HepG2 (cell line): ENCODE results near the gene STX2. TPM values are rescaled to one million over a fixed set of nuclear protein-coding genes. Genes with fewer than 3 reads are reported as not detected.

Experiments
- ATAC-seq: fragments of 200-7000 bp; cut with Tn5 transposase; 3 replicates; pipeline ENCODE4 v1.9.1; 2020; ENCODE audit warnings: mild to moderate bottlenecking, moderate library complexity
- BruUV-seq: library from RNA; stranded (reverse); fragments of 400-500 nt; replicated peaks from 2 replicates; lab custom pipeline; 2021; lab: Mats Ljungman, UMichigan
- CTCF ChIA-PET: fragments of 300-600 bp; formaldehyde crosslinking; extraction: SDS; loops from one replicate; lab custom pipeline; 2021; ENCODE audit warnings: low total read pairs, inconsistent platforms, low intra/inter-chr PET ratio; lab: Yijun Ruan, JAX
- POLR2A ChIA-PET: fragments of 350-600 bp; sonication (Branson Sonifier 250); formaldehyde crosslinking; loops from one replicate; lab custom pipeline; 2020; ENCODE audit warnings: antibody characterized with exemption, inconsistent platforms; lab: Yijun Ruan, JAX
- DNase-seq: peaks from one replicate; pipeline ENCODE4 v3.0.0-alpha.2; 2015; ENCODE audit warnings: low spot score
- FAIRE-seq: peaks from 3 replicates; lab custom pipeline; 2011; peaks lifted over from hg19 to GRCh38; lab: Jason Lieb, UNC
- H2AFZ ChIP-seq: one replicate; pipeline ENCODE4 v1.6.1; 2011; ENCODE audit warnings: low read length, inconsistent platforms
- H3K27ac ChIP-seq: fragments of 300-600 bp; 3 replicates; pipeline ENCODE4 v1.8.0; 2011; ENCODE audit warnings: mixed run types, mild to moderate bottlenecking, mixed read lengths, low read length, inconsistent platforms; ENCODE audit not compliant: insufficient read depth; ENCODE audit errors: extremely low read length
- H3K27me3 ChIP-seq, 2 experiments: fragments of 200-600 bp in 1 of 2; 2 replicates in 1 of 2; 3 replicates in 1 of 2; pipeline versions ENCODE4 v1.6.0 to v1.8.0; 2011; ENCODE audit warnings: low read length in 2 of 2, mild to moderate bottlenecking in 2 of 2, moderate library complexity in 2 of 2, inconsistent platforms in 1 of 2; ENCODE audit not compliant: insufficient read depth in 2 of 2, control insufficient read depth in 1 of 2
- H3K36me3 ChIP-seq, 2 experiments: fragments of 200-600 bp in 1 of 2; replicated peaks in 1 of 2; 2 replicates in 1 of 2; 3 replicates in 1 of 2; pipeline versions ENCODE4 v1.5.1 to v1.8.0; 2011; ENCODE audit warnings: low read length in 2 of 2, inconsistent platforms in 1 of 2; ENCODE audit not compliant: insufficient read depth in 2 of 2, control insufficient read depth in 1 of 2
- H3K4me1 ChIP-seq: 2 replicates; pipeline ENCODE4 v1.5.1; 2012; ENCODE audit warnings: low read length, inconsistent platforms; ENCODE audit not compliant: insufficient read depth
- H3K4me2 ChIP-seq: 2 replicates; pipeline ENCODE4 v1.6.0; 2011; ENCODE audit warnings: low read depth, low read length, inconsistent platforms
- H3K4me3 ChIP-seq, 3 experiments: fragments of 200-600 bp in 1 of 3; sonication (generic), shearing (Covaris generic) in 1 of 3; replicated peaks in 1 of 3; 2 replicates each; pipeline ENCODE4 v1.5.1; 2011 to 2016; ENCODE audit warnings: low read length in 3 of 3, inconsistent platforms in 2 of 3, low read depth in 2 of 3, mild to moderate bottlenecking in 2 of 3, control low read depth in 1 of 3, mixed read lengths in 1 of 3; ENCODE audit not compliant: insufficient read depth in 1 of 3
- H3K79me2 ChIP-seq: one replicate; pipeline ENCODE4 v1.6.1; 2011; ENCODE audit warnings: low read length, inconsistent platforms; ENCODE audit not compliant: insufficient read depth
- H3K9ac ChIP-seq: 2 replicates; pipeline ENCODE4 v1.6.0; 2011; ENCODE audit warnings: mild to moderate bottlenecking, low read depth, low read length, inconsistent platforms; ENCODE audit not compliant: insufficient read depth
- H3K9me3 ChIP-seq: 2 replicates; pipeline ENCODE4 v1.5.1; 2012; ENCODE audit warnings: mild to moderate bottlenecking, low read length
- H4K20me1 ChIP-seq: 2 replicates; pipeline ENCODE4 v1.6.0; 2011; ENCODE audit warnings: inconsistent platforms, mild to moderate bottlenecking, low read length, moderate library complexity; ENCODE audit not compliant: insufficient read depth
- ESRRA ChIP-seq: sonication (generic); formaldehyde crosslinking; IDR thresholded peaks from 2 replicates; pipeline ENCODE4 v1.5.1; 2020; ENCODE audit warnings: mild to moderate bottlenecking, low read depth, missing genetic modification reagents
- JUNB ChIP-seq: sonication (generic); formaldehyde crosslinking; IDR thresholded peaks from 2 replicates; pipeline ENCODE4 v1.8.0; 2022; ENCODE audit warnings: missing genetic modification reagents, mild to moderate bottlenecking, borderline replicate concordance
- KLF12 ChIP-seq: sonication (generic); formaldehyde crosslinking; IDR thresholded peaks from 2 replicates; pipeline ENCODE4 v1.4.0; 2020; ENCODE audit warnings: missing genetic modification reagents, borderline replicate concordance
- NFRKB ChIP-seq: fragments of 450-650 bp; IDR thresholded peaks from 2 replicates; pipeline ENCODE4 v1.6.1; 2017
- POLR2A ChIP-seq, 2 experiments: IDR thresholded peaks; 2 replicates each; pipeline ENCODE4 v1.6.1; 2011; ENCODE audit warnings: low read depth in 2 of 2, low read length in 2 of 2, mild to moderate bottlenecking in 1 of 2, moderate library complexity in 1 of 2; ENCODE audit not compliant: insufficient read depth in 1 of 2
- POLR2G ChIP-seq: fragments of 200-400 bp; formaldehyde crosslinking; IDR thresholded peaks from 2 replicates; pipeline ENCODE4 v1.6.1; 2018; ENCODE audit warnings: mild to moderate bottlenecking, low read depth, low read length, moderate library complexity
- RAD51 ChIP-seq: fragments of 450-650 bp; IDR thresholded peaks from 2 replicates; pipeline ENCODE4 v1.6.1; 2016; ENCODE audit warnings: borderline replicate concordance
- RARG ChIP-seq: sonication (generic); formaldehyde crosslinking; IDR thresholded peaks from 2 replicates; pipeline ENCODE4 v1.4.0; 2020; ENCODE audit warnings: low read depth, mild to moderate bottlenecking, missing genetic modification reagents
- SMAD9 ChIP-seq: sonication (generic); formaldehyde crosslinking; IDR thresholded peaks from 2 replicates; pipeline ENCODE4 v1.5.1; 2020; ENCODE audit warnings: mild to moderate bottlenecking, missing genetic modification reagents
- TBP ChIP-seq: sonication (generic); formaldehyde crosslinking; IDR thresholded peaks from 2 replicates; pipeline ENCODE4 v1.5.0; 2020; ENCODE audit warnings: missing genetic modification reagents
- THAP11 ChIP-seq: IDR thresholded peaks from 2 replicates; pipeline ENCODE4 v1.6.1; 2016; ENCODE audit warnings: missing biosample characterization, missing genetic modification reagents
- ZNF17 ChIP-seq: sonication (generic); formaldehyde crosslinking; IDR thresholded peaks from 2 replicates; pipeline ENCODE4 v1.5.0; 2020; ENCODE audit warnings: mild to moderate bottlenecking, missing genetic modification reagents
- ZNF3 ChIP-seq: IDR thresholded peaks from 2 replicates; pipeline ENCODE4 v1.7.0; 2017; ENCODE audit warnings: inconsistent platforms
- ZNF577 ChIP-seq: sonication (generic); formaldehyde crosslinking; IDR thresholded peaks from 2 replicates; pipeline ENCODE4 v1.4.0; 2020; ENCODE audit warnings: mild to moderate bottlenecking, low read depth, missing genetic modification reagents, borderline replicate concordance
- ZNF749 ChIP-seq: sonication (generic); formaldehyde crosslinking; IDR thresholded peaks from 2 replicates; pipeline ENCODE4 v1.8.0; 2022; ENCODE audit warnings: mild to moderate bottlenecking, missing genetic modification reagents, moderate library complexity, borderline replicate concordance
- ZNF772 ChIP-seq: sonication (generic); formaldehyde crosslinking; IDR thresholded peaks from 2 replicates; pipeline ENCODE4 v1.5.0; 2020; ENCODE audit warnings: mild to moderate bottlenecking, missing genetic modification reagents
- WGBS: methylation state at CpG from one replicate; pipeline ENCODE4 v1.1.6; 2017; ENCODE audit warnings: low lambda C conversion rate; 5-methylcytosine and 5-hydroxymethylcytosine counted together
- in situ Hi-C: cut with HindIII; loops from 2 replicates; pipeline ENCODE4 v1.10.0; 2017; ENCODE audit warnings: low pct_unique_long_range_greater_than_20kb; ENCODE audit not compliant: extremely low pct_ligation_motif_present
- intact Hi-C: fragments of 100-400 bp; cut with micrococcal nuclease; formaldehyde crosslinking; loops from one replicate; pipeline ENCODE4 v1.10.0; 2022; ENCODE audit not compliant: unreplicated experiment
- polyA plus RNA-seq, 8 experiments: library from polyadenylated mRNA; depleted of rRNA in 3 of 8; stranded (reverse) in 7 of 8; unstranded in 1 of 8; fragments of >200 nt; fragmentation: Illumina TruSeq in 4 of 8; extraction: Trizol in 4 of 8; gene quantifications; 2 replicates each; pipeline versions ENCODE4 v1.2.1 to v1.2.3, GENCODE V29; 2011 to 2016; ENCODE audit warnings: low read depth in 4 of 8, missing spikeins in 1 of 8, mixed read lengths in 1 of 8; ENCODE audit not compliant: insufficient read depth in 1 of 8
- total RNA-seq, 5 experiments: library from RNA; depleted of rRNA; stranded (reverse); fragments of >200 nt; fragmentation: Illumina TruSeq; extraction: Trizol; gene quantifications; 2 replicates each; pipeline ENCODE4 v1.2.3, GENCODE V29; 2016; ENCODE audit warnings: low read depth in 1 of 5
- TF ChIP-seq, protein P1 (sequence below): sonication (generic); formaldehyde crosslinking; IDR thresholded peaks from 2 replicates; pipeline ENCODE4 v1.4.0; 2020; ENCODE audit warnings: mild to moderate bottlenecking, low read depth, missing genetic modification reagents
- TF ChIP-seq, protein P2 (sequence below): sonication (generic); formaldehyde crosslinking; IDR thresholded peaks from 2 replicates; pipeline ENCODE4 v1.4.0; 2020; ENCODE audit warnings: missing genetic modification reagents, borderline replicate concordance

Gene STX2
- total and polyA plus RNA-seq, 2 of the 13 experiments (the other 11 are each of a cell fraction or from before 2014, with no cell fraction given), result 13.4 to 25.1 TPM

DNA sequence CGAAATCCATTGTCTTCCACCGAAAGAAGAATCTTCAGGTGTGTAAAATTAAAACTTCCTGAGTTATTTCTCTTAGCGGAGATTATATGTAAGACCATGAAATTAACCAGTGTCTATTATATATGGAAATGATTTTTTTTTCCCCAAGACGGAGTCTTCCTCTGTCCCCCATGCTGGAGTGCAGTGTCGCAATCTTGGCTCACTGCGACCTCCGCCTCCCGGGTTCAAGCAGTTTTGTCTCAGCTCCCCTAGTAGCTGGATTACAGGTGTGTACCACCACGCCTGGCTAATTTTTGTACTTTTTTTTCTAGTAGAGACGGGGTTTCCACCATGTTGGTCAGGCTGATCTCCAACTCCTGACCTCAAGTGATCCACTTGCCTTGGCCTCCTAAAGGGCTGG is 35.6 kb upstream of the STX2 start (continued):
- TF ChIP-seq KLF12 (CRISPR knock-in tag) (no peak), POLR2G (0 out of 2 replicates have a peak, but pooled peaks have one; percentile 12), ZNF3 (CRISPR knock-in tag) (no peak), NFRKB (no peak), ESRRA (CRISPR knock-in tag) (no peak), RAD51 (no peak), ZNF749 (no peak), RARG (CRISPR knock-in tag) (no peak), THAP11 (no peak)
- TF ChIP-seq, protein P1, sequence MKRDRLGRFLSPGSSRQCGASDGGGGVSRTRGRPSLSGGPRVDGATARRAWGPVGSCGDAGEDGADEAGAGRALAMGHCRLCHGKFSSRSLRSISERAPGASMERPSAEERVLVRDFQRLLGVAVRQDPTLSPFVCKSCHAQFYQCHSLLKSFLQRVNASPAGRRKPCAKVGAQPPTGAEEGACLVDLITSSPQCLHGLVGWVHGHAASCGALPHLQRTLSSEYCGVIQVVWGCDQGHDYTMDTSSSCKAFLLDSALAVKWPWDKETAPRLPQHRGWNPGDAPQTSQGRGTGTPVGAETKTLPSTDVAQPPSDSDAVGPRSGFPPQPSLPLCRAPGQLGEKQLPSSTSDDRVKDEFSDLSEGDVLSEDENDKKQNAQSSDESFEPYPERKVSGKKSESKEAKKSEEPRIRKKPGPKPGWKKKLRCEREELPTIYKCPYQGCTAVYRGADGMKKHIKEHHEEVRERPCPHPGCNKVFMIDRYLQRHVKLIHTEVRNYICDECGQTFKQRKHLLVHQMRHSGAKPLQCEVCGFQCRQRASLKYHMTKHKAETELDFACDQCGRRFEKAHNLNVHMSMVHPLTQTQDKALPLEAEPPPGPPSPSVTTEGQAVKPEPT (CRISPR knock-in tag), result no peak

DNA sequence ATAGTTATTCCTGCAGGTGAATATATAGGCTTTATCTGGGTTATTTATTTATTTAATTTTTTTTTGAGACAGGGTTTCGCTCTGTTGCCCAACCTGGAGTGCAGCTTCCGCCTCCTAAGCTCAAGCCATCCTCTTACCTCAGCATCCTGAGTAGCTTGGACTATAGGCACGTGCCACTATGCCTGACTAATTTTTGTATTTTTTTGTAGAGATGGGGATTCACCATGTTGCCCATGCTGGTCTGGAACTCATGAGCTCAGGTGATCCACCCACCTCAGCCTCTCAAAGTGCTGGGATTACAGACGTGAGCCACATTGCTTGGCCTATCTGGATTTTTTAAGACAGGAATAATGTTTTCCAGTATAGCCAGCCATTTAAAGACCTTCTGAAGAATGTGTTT is 34.8 kb upstream of the STX2 start:
- POLR2A ChIA-PET, result interaction anchor here (1.1 kb wide), 1 partner anchor 110 kb away, joined by 4 read pairs; no protein-coding TSS in a partner anchor
- H3K36me3 ChIP-seq, result peaks cover 11 to 46% of the 10 kb centered on the region in 2 experiments
- BruUV-seq, result no TSS peak
- CTCF ChIA-PET, result no interaction called here
- H2AFZ ChIP-seq, result no peak overlapping the region
- intact Hi-C loops, result no loop called here
- H3K4me1 ChIP-seq, result peaks cover 74% of the 10 kb centered on the region
- DNase-seq (no peak), ATAC-seq (no peak), FAIRE-seq (no peak)
- in situ Hi-C loops, result loop anchor here (5.0 kb wide), 1 partner anchor 37 kb away; the partner anchor contains the start of gene STX2
- peak overlapping the region; percentile 90 for H3K9ac ChIP-seq
- no peaks in the 10 kb centered on the region for H3K9me3 ChIP-seq
- H3K79me2 ChIP-seq, result peaks cover 22% of the 10 kb centered on the region
- H3K4me3 ChIP-seq, result peak overlapping the region in 2 of 3 experiments; percentile 76 to 78; a peak in 4 of 6 replicates
- no peaks in the 10 kb centered on the region; a peak in 1 of 5 replicates for H3K27me3 ChIP-seq
- no peak for TF ChIP-seq ZNF17
- no peak for TF ChIP-seq TBP (CRISPR knock-in tag)
- no peak for TF ChIP-seq SMAD9 (CRISPR knock-in tag)
- 0 out of 4 replicates have a peak, but pooled peaks of 1 of the 2 experiments have one; percentile 9 for TF ChIP-seq POLR2A (IDR thresholded peaks at IDR 0.05; ENCODE audit: insufficient read depth in 1 of 2, low read depth in 2 of 2, low read length in 2 of 2)
- no peak for TF ChIP-seq ZNF577
- no peak for TF ChIP-seq ZNF772 (CRISPR knock-in tag)
- TF ChIP-seq, protein P2, sequence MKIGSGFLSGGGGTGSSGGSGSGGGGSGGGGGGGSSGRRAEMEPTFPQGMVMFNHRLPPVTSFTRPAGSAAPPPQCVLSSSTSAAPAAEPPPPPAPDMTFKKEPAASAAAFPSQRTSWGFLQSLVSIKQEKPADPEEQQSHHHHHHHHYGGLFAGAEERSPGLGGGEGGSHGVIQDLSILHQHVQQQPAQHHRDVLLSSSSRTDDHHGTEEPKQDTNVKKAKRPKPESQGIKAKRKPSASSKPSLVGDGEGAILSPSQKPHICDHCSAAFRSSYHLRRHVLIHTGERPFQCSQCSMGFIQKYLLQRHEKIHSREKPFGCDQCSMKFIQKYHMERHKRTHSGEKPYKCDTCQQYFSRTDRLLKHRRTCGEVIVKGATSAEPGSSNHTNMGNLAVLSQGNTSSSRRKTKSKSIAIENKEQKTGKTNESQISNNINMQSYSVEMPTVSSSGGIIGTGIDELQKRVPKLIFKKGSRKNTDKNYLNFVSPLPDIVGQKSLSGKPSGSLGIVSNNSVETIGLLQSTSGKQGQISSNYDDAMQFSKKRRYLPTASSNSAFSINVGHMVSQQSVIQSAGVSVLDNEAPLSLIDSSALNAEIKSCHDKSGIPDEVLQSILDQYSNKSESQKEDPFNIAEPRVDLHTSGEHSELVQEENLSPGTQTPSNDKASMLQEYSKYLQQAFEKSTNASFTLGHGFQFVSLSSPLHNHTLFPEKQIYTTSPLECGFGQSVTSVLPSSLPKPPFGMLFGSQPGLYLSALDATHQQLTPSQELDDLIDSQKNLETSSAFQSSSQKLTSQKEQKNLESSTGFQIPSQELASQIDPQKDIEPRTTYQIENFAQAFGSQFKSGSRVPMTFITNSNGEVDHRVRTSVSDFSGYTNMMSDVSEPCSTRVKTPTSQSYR (CRISPR knock-in tag), result no peak
- TF ChIP-seq JUNB (CRISPR knock-in tag), result no peak
- TF ChIP-seq, all 625 proteins: peak for 1
- WGBS, result 96% methylated on average over 4 of the region's 4 CpGs
- H4K20me1 ChIP-seq, result peaks cover 28% of the 10 kb centered on the region
- H3K4me2 ChIP-seq, result peak overlapping the region; percentile 91
- H3K27ac ChIP-seq, result no peak overlapping the region
